ENCODE measurements around the gene F2R. TPM values are rescaled to one million over a fixed set of nuclear protein-coding genes. Genes with fewer than 3 reads are reported as not detected.

F2R gene
- total RNA-seq, 2 experiments from 2014 or later: 2.5 to 3.5 TPM

- ChIA-PET POLR2A (interaction anchor here (0.6 kb wide), 1 partner anchor 22 kb away, joined by 3 read pairs; no protein-coding TSS in a partner anchor), CTCF (no interaction called here)
- no peak for ATAC-seq
- peaks cover 11% of the 10 kb centered on the region for H3K4me1 Mint-ChIP-seq (ENCODE audit: low read depth)
- H3K4me3 Mint-ChIP-seq: no peak overlapping the region
- H3K27me3 Mint-ChIP-seq: no peaks in the 10 kb centered on the region
- no peaks in the 10 kb centered on the region for H3K9me3 Mint-ChIP-seq
- H3K36me3 Mint-ChIP-seq (ENCODE audit: low read depth): peaks cover 23% of the 10 kb centered on the region
- intact Hi-C loops (cut with micrococcal nuclease): no loop called here
- DNase-seq: no peak
- no peak for TF ChIP-seq CTCF (IDR thresholded peaks at IDR 0.05)
- H3K27ac Mint-ChIP-seq: no peak overlapping the region
Observed at GRCh38 chr5:76681287-76681686, 34.6 kb upstream of the F2R start.

- H3K4me3 Mint-ChIP-seq: no peak overlapping the region
- no peaks in the 10 kb centered on the region for H3K27me3 Mint-ChIP-seq
- no peak for DNase-seq
- H3K9me3 Mint-ChIP-seq: no peaks in the 10 kb centered on the region
- POLR2A ChIA-PET: no interaction called here
- CTCF ChIA-PET: interaction anchor here (1.1 to 1.5 kb wide), 3 partner anchors 40 to 92 kb away, joined by 3 to 10 read pairs (median 4); no protein-coding TSS in a partner anchor
- peaks cover 22% of the 10 kb centered on the region for H3K36me3 Mint-ChIP-seq (ENCODE audit: low read depth)
- intact Hi-C loops (cut with micrococcal nuclease): no loop called here
- H3K4me1 Mint-ChIP-seq (ENCODE audit: low read depth): peaks cover 11% of the 10 kb centered on the region
- ATAC-seq: no peak
- no peak overlapping the region for H3K27ac Mint-ChIP-seq
- no peak for TF ChIP-seq CTCF (IDR thresholded peaks at IDR 0.05)
Observed at GRCh38 chr5:76682387-76682786, 33.5 kb upstream of the F2R start.

GRCh38 chr5:76683816-76684731 is 31.9 kb upstream of the F2R start:
- ChIA-PET POLR2A (no interaction called here), CTCF (interaction anchor here (1.0 to 1.5 kb wide), 2 partner anchors 82 to 90 kb away, joined by 3 to 10 read pairs; no protein-coding TSS in a partner anchor)
- no peak for DNase-seq
- no peaks in the 10 kb centered on the region for H3K9me3 Mint-ChIP-seq
- peaks cover 22% of the 10 kb centered on the region for H3K36me3 Mint-ChIP-seq (ENCODE audit: low read depth)
- no peaks in the 10 kb centered on the region for H3K27me3 Mint-ChIP-seq
- H3K4me1 Mint-ChIP-seq (ENCODE audit: low read depth): peaks cover 11% of the 10 kb centered on the region
- ATAC-seq: no peak
- TF ChIP-seq CTCF (IDR thresholded peaks at IDR 0.05): no peak
- H3K4me3 Mint-ChIP-seq: no peak overlapping the region
- H3K27ac Mint-ChIP-seq: no peak overlapping the region
- intact Hi-C loops (cut with micrococcal nuclease): no loop called here

GRCh38 chr5:76684756-76685519 is 31.0 kb upstream of the F2R start:
- H3K27ac Mint-ChIP-seq: no peak overlapping the region
- peaks cover 22% of the 10 kb centered on the region for H3K36me3 Mint-ChIP-seq (ENCODE audit: low read depth)

More at GRCh38 chr5:76684756-76685519, 31.0 kb upstream of the F2R start:
- DNase-seq (no peak), ATAC-seq (no peak)
- Mint-ChIP-seq H3K27me3 (no peaks in the 10 kb centered on the region), H3K9me3 (no peaks in the 10 kb centered on the region), H3K4me3 (no peak overlapping the region), H3K4me1 (ENCODE audit: low read depth) (peaks cover 11% of the 10 kb centered on the region)
- no peak for TF ChIP-seq CTCF (IDR thresholded peaks at IDR 0.05)
- ChIA-PET POLR2A (no interaction called here), CTCF (interaction anchor here (1.0 kb wide), 1 partner anchor 83 kb away, joined by 3 read pairs; no protein-coding TSS in a partner anchor)
- intact Hi-C loops (cut with micrococcal nuclease): no loop called here
